Liver (tissue), 9 donors: Measurements from ENCODE around the gene SGMS1. TPM values are rescaled to one million over a fixed set of nuclear protein-coding genes. Genes with fewer than 3 reads are reported as not detected.

Experiments
- DNase-seq: peaks from one replicate; pipeline ENCODE4 v3.0.0-alpha.2; 2017; ENCODE audit warnings: low spot score
- H3K27ac ChIP-seq, 2 donors: one replicate each; pipeline ENCODE4 v1.7.0; 2013; ENCODE audit warnings: inconsistent platforms in 2 of 2, low read length in 2 of 2, control low read depth in 1 of 2, low read depth in 1 of 2, mild to moderate bottlenecking in 1 of 2
- H3K27me3 ChIP-seq, 4 donors: one replicate each; pipeline versions ENCODE4 v1.6.1 to v1.7.0; 2013; ENCODE audit warnings: low read length in 3 of 4, inconsistent platforms in 1 of 4, mild to moderate bottlenecking in 1 of 4, moderate library complexity in 1 of 4; ENCODE audit not compliant: control insufficient read depth in 4 of 4, insufficient read depth in 4 of 4
- H3K36me3 ChIP-seq, 4 donors: one replicate each; pipeline versions ENCODE4 v1.6.1 to v1.7.0; 2013; ENCODE audit warnings: low read length in 3 of 4, mild to moderate bottlenecking in 3 of 4, low read depth in 1 of 4, moderate library complexity in 1 of 4; ENCODE audit not compliant: control insufficient read depth in 4 of 4, insufficient read depth in 3 of 4
- H3K4me1 ChIP-seq, 4 donors: one replicate each; pipeline versions ENCODE4 v1.6.1 to v1.7.0; 2013; ENCODE audit warnings: low read length in 3 of 4, mild to moderate bottlenecking in 3 of 4, moderate library complexity in 1 of 4; ENCODE audit not compliant: control insufficient read depth in 4 of 4, insufficient read depth in 4 of 4
- H3K4me3 ChIP-seq, 3 donors: one replicate each; pipeline versions ENCODE4 v1.6.1 to v1.7.0; 2013; ENCODE audit warnings: low read length in 3 of 3, control low read depth in 1 of 3, low read depth in 1 of 3, mild to moderate bottlenecking in 1 of 3
- H3K9ac ChIP-seq, 2 donors: one replicate each; pipeline ENCODE4 v1.7.0; 2013; ENCODE audit warnings: low read length in 2 of 2, mild to moderate bottlenecking in 2 of 2, moderate library complexity in 2 of 2, control low read depth in 1 of 2, low read depth in 1 of 2
- H3K9me3 ChIP-seq, 4 donors: one replicate each; pipeline versions ENCODE4 v1.6.1 to v1.7.0; 2013; ENCODE audit warnings: low read length in 3 of 4; ENCODE audit not compliant: control insufficient read depth in 4 of 4
- ATF3 ChIP-seq: IDR thresholded peaks from 2 replicates; pipeline ENCODE4 v1.6.1; 2016; ENCODE audit warnings: antibody characterized with exemption
- CTCF ChIP-seq: fragments of 150-350 bp; IDR thresholded peaks from 2 replicates; pipeline ENCODE4 v1.5.1; 2017; ENCODE audit warnings: improper control_type of control experiment, low read depth, low read length; ENCODE audit not compliant: missing input control
- EGR1 ChIP-seq, 2 donors: IDR thresholded peaks; 2 replicates each; pipeline ENCODE4 v1.6.1; 2016 to 2018; ENCODE audit warnings: antibody characterized with exemption in 2 of 2, low read depth in 2 of 2
- FOXA1 ChIP-seq: IDR thresholded peaks from 2 replicates; pipeline ENCODE4 v1.6.1; 2016; ENCODE audit warnings: antibody characterized with exemption
- FOXA2 ChIP-seq: IDR thresholded peaks from 2 replicates; pipeline ENCODE4 v1.6.1; 2016; ENCODE audit warnings: antibody characterized with exemption
- GABPA ChIP-seq, 2 donors: IDR thresholded peaks in 1 of 2; conservative IDR thresholded peaks in 1 of 2; 2 replicates each; pipeline ENCODE4 v1.6.1; 2016; ENCODE audit warnings: antibody characterized with exemption in 2 of 2, mild to moderate bottlenecking in 1 of 2, moderate library complexity in 1 of 2
- HNF4A ChIP-seq, 2 donors: conservative IDR thresholded peaks; 2 replicates each; pipeline ENCODE4 v1.6.1; 2016; ENCODE audit warnings: antibody characterized with exemption in 2 of 2, mild to moderate bottlenecking in 2 of 2
- HNF4G ChIP-seq: IDR thresholded peaks from 2 replicates; pipeline ENCODE4 v1.6.1; 2016; ENCODE audit warnings: antibody characterized with exemption
- JUND ChIP-seq, 2 donors: IDR thresholded peaks; 2 replicates each; pipeline ENCODE4 v1.6.1; 2016; ENCODE audit warnings: antibody characterized with exemption in 2 of 2
- MAX ChIP-seq: IDR thresholded peaks from 2 replicates; pipeline ENCODE4 v1.6.1; 2016; ENCODE audit warnings: antibody characterized with exemption
- NR2F2 ChIP-seq: IDR thresholded peaks from 2 replicates; pipeline ENCODE4 v1.6.1; 2016; ENCODE audit warnings: antibody characterized with exemption
- RAD21 ChIP-seq, 2 donors: IDR thresholded peaks; 2 replicates each; pipeline ENCODE4 v1.6.1; 2016; ENCODE audit warnings: antibody characterized with exemption in 2 of 2, mild to moderate bottlenecking in 2 of 2
- RXRA ChIP-seq, 2 donors: IDR thresholded peaks; 2 replicates each; pipeline ENCODE4 v1.6.1; 2017 to 2018; ENCODE audit warnings: antibody characterized with exemption in 2 of 2, mild to moderate bottlenecking in 1 of 2
- SP1 ChIP-seq: IDR thresholded peaks from 2 replicates; pipeline ENCODE4 v1.6.1; 2018; ENCODE audit warnings: antibody characterized with exemption, mild to moderate bottlenecking
- TAF1 ChIP-seq: conservative IDR thresholded peaks from 2 replicates; pipeline ENCODE4 v1.6.1; 2016; ENCODE audit warnings: antibody characterized with exemption, mild to moderate bottlenecking
- YY1 ChIP-seq: IDR thresholded peaks from 2 replicates; pipeline ENCODE4 v1.6.1; 2016; ENCODE audit warnings: antibody characterized with exemption, mild to moderate bottlenecking
- ZBTB33 ChIP-seq: IDR thresholded peaks from 2 replicates; pipeline ENCODE4 v1.6.1; 2016; ENCODE audit warnings: antibody characterized with exemption
- WGBS: extraction: QIAGEN DNeasy Blood & Tissue Kit; methylation state at CpG from one replicate; pipeline ENCODE4 v1.1.7; 2013; 5-methylcytosine and 5-hydroxymethylcytosine counted together
- polyA plus RNA-seq, 2 donors: library from polyadenylated mRNA; stranded (reverse) in 1 of 2; unstranded in 1 of 2; fragments of 200-250 nt in 1 of 2; fragments of >200 nt in 1 of 2; fragmentation: Nextera tagmentation in 1 of 2; extraction: Ambion mirVana in 1 of 2; gene quantifications; one replicate each; pipeline versions ENCODE4 v1.2.1 to v1.2.3, GENCODE V29; 2013 to 2015
- total RNA-seq, 2 donors: library from RNA; depleted of rRNA; stranded (reverse); fragments of >200 nt; gene quantifications; one replicate each; pipeline ENCODE4 v1.2.3, GENCODE V29; 2014
- TF ChIP-seq, protein P1 (sequence below): IDR thresholded peaks from 2 replicates; pipeline ENCODE4 v1.6.1; 2016; ENCODE audit warnings: antibody characterized with exemption, mild to moderate bottlenecking
- donor health status: healthy.
- donor health status: healthy.
- donor health status: healthy.
- donor health status: healthy.
- donor health status: healthy.

Gene SGMS1
- total and polyA plus RNA-seq, 4 donors = 6.8 to 98.2 (median 21.1) TPM

- Histone ChIP-seq H3K4me1 (peaks cover 0 to 7% (median 3%) of the 10 kb centered on the region in 4 donors), H3K36me3 (no peaks in the 10 kb centered on the region), H3K27ac (no peak overlapping the region), H3K9me3 (no peaks in the 10 kb centered on the region), H3K4me3 (no peak overlapping the region), H3K27me3 (no peaks in the 10 kb centered on the region), H3K9ac (no peak overlapping the region)
- WGBS = 96% methylated on average over 2 of the region's 2 CpGs
- TF ChIP-seq SP1 (no peak), JUND (IDR thresholded peaks at IDR 0.05) (no peak), FOXA1 (no peak), GABPA (IDR thresholded peaks at IDR 0.05 in 1 of 2, conservative IDR thresholded peaks at IDR 0.05 in 1 of 2) (no peak), NR2F2 (no peak), EGR1 (IDR thresholded peaks at IDR 0.05; ENCODE audit: low read depth in 2 of 2) (no peak), MAX (no peak), HNF4G (no peak), CTCF (no peak), TAF1 (no peak), ZBTB33 (no peak), FOXA2 (no peak), RAD21 (IDR thresholded peaks at IDR 0.05) (no peak), ATF3 (no peak), HNF4A (conservative IDR thresholded peaks at IDR 0.05) (no peak)
- TF ChIP-seq, protein P1, sequence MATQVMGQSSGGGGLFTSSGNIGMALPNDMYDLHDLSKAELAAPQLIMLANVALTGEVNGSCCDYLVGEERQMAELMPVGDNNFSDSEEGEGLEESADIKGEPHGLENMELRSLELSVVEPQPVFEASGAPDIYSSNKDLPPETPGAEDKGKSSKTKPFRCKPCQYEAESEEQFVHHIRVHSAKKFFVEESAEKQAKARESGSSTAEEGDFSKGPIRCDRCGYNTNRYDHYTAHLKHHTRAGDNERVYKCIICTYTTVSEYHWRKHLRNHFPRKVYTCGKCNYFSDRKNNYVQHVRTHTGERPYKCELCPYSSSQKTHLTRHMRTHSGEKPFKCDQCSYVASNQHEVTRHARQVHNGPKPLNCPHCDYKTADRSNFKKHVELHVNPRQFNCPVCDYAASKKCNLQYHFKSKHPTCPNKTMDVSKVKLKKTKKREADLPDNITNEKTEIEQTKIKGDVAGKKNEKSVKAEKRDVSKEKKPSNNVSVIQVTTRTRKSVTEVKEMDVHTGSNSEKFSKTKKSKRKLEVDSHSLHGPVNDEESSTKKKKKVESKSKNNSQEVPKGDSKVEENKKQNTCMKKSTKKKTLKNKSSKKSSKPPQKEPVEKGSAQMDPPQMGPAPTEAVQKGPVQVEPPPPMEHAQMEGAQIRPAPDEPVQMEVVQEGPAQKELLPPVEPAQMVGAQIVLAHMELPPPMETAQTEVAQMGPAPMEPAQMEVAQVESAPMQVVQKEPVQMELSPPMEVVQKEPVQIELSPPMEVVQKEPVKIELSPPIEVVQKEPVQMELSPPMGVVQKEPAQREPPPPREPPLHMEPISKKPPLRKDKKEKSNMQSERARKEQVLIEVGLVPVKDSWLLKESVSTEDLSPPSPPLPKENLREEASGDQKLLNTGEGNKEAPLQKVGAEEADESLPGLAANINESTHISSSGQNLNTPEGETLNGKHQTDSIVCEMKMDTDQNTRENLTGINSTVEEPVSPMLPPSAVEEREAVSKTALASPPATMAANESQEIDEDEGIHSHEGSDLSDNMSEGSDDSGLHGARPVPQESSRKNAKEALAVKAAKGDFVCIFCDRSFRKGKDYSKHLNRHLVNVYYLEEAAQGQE = no peak
- no peak for DNase-seq
These were observed 82.4 kb downstream of the SGMS1 start for GRCh38 chr10:50541317-50541716.

GRCh38 chr10:50540826-50541122 lies 83.0 kb downstream of the SGMS1 start:
- Histone ChIP-seq H3K9ac (no peak overlapping the region), H3K27me3 (no peaks in the 10 kb centered on the region), H3K4me3 (no peak overlapping the region), H3K4me1 (peaks cover 0 to 7% (median 3%) of the 10 kb centered on the region in 4 donors), H3K36me3 (no peaks in the 10 kb centered on the region), H3K27ac (no peak overlapping the region), H3K9me3 (no peaks in the 10 kb centered on the region)
- WGBS = 97% methylated on average over 1 of the region's 1 CpG
- DNase-seq = no peak
- TF ChIP-seq EGR1 (IDR thresholded peaks at IDR 0.05; ENCODE audit: low read depth in 2 of 2) (no peak), SP1 (no peak), TAF1 (no peak), RXRA (IDR thresholded peaks at IDR 0.05) (no peak), GABPA (IDR thresholded peaks at IDR 0.05 in 1 of 2, conservative IDR thresholded peaks at IDR 0.05 in 1 of 2) (no peak), FOXA1 (no peak), JUND (IDR thresholded peaks at IDR 0.05) (no peak), CTCF (no peak), ZBTB33 (no peak), RAD21 (IDR thresholded peaks at IDR 0.05) (no peak), NR2F2 (no peak), YY1 (no peak)
